T-helper 17 cell (primary cell): ENCODE measurements around the gene SLC6A19. TPM values are rescaled to one million over a fixed set of nuclear protein-coding genes. Genes with fewer than 3 reads are reported as not detected.
A peak's percentile ranks its signal among the peaks of the same experiment; 100 is the strongest.

Experiments
- ATAC-seq: fragments of 150-1000 bp; cut with Tn5 transposase; 2 replicates; pipeline ENCODE4 v1.10.0; 2021; ENCODE audit warnings: mild to moderate bottlenecking, moderate library complexity
- DNase-seq, 3 donors: peaks; one replicate each; pipeline versions ENCODE4 v3.0.0 to v3.0.0-alpha.2; 2020 to 2021
- H3K9me3 ChIP-seq: one replicate; pipeline ENCODE4 v1.7.0; 2013; ENCODE audit warnings: low read length, mild to moderate bottlenecking; ENCODE audit not compliant: control insufficient read depth, poor library complexity, severe bottlenecking
- H3K27ac Mint-ChIP-seq: one replicate; pipeline ENCODE4 v1.8.0; 2022; ENCODE audit warnings: mild to moderate bottlenecking, moderate library complexity, mixed read lengths
- H3K27me3 Mint-ChIP-seq: one replicate; pipeline ENCODE4 v1.8.0; 2022; ENCODE audit warnings: mixed read lengths
- H3K36me3 Mint-ChIP-seq: one replicate; pipeline ENCODE4 v1.8.0; 2022; ENCODE audit warnings: low read depth, mixed read lengths
- H3K4me1 Mint-ChIP-seq: one replicate; pipeline ENCODE4 v1.8.0; 2022; ENCODE audit warnings: mild to moderate bottlenecking, mixed read lengths
- H3K4me3 Mint-ChIP-seq: one replicate; pipeline ENCODE4 v1.8.0; 2022; ENCODE audit warnings: mild to moderate bottlenecking, moderate library complexity, mixed read lengths
- total RNA-seq, 4 donors: library from RNA in 2 of 4; stranded (reverse) in 2 of 4; gene quantifications; one replicate each; pipeline ENCODE4 v1.2.3 and lab custom pipeline; 2022 to 2026

SLC6A19 gene
- total RNA-seq, 2 donors from 2014 or later = not detected

GRCh38 chr5:1206521-1207412 lies 5.4 kb downstream of the SLC6A19 start:
- ATAC-seq = no peak
- no peak overlapping the region for H3K4me3 Mint-ChIP-seq
- peak in 1 of 3 donors; percentile 7 for DNase-seq
- peaks cover 2% of the 10 kb centered on the region for H3K36me3 Mint-ChIP-seq
- H3K4me1 Mint-ChIP-seq = peaks cover 5% of the 10 kb centered on the region
- H3K27ac Mint-ChIP-seq = no peak overlapping the region
- H3K9me3 ChIP-seq = no peaks in the 10 kb centered on the region
- H3K27me3 Mint-ChIP-seq = peaks cover 19% of the 10 kb centered on the region

GRCh38 chr5:1207555-1207954 lies 6.2 kb downstream of the SLC6A19 start:
- no peak for DNase-seq
- ATAC-seq = no peak
- peaks cover 5% of the 10 kb centered on the region for H3K4me1 Mint-ChIP-seq
- H3K36me3 Mint-ChIP-seq = peaks cover 2% of the 10 kb centered on the region
- H3K9me3 ChIP-seq = no peaks in the 10 kb centered on the region
- no peak overlapping the region for H3K4me3 Mint-ChIP-seq
- peaks cover 19% of the 10 kb centered on the region for H3K27me3 Mint-ChIP-seq
- no peak overlapping the region for H3K27ac Mint-ChIP-seq

GRCh38 chr5:1208221-1208742 lies 6.9 kb downstream of the SLC6A19 start:
- H3K4me1 Mint-ChIP-seq = peaks cover 5% of the 10 kb centered on the region

GRCh38 chr5:1208743-1209488 lies 7.5 kb downstream of the SLC6A19 start:
- DNase-seq (peak in 1 of 3 donors; percentile 7), ATAC-seq (no peak)
- H3K4me1 Mint-ChIP-seq = peaks cover 5% of the 10 kb centered on the region
- no peaks in the 10 kb centered on the region for H3K9me3 ChIP-seq
- peaks cover 19% of the 10 kb centered on the region for H3K27me3 Mint-ChIP-seq
- peaks cover 2% of the 10 kb centered on the region for H3K36me3 Mint-ChIP-seq
- no peak overlapping the region for H3K4me3 Mint-ChIP-seq
- H3K27ac Mint-ChIP-seq = no peak overlapping the region

More at GRCh38 chr5:1208221-1208742, 6.9 kb downstream of the SLC6A19 start:
- Mint-ChIP-seq H3K4me3 (no peak overlapping the region), H3K27ac (no peak overlapping the region), H3K27me3 (peaks cover 19% of the 10 kb centered on the region), H3K36me3 (peaks cover 2% of the 10 kb centered on the region)
- DNase-seq = peak in 1 of 3 donors; percentile 4
- ATAC-seq = no peak
- H3K9me3 ChIP-seq = no peaks in the 10 kb centered on the region

- peaks cover 2% of the 10 kb centered on the region for H3K36me3 Mint-ChIP-seq
- peaks cover 19% of the 10 kb centered on the region for H3K27me3 Mint-ChIP-seq
- no peak overlapping the region for H3K4me3 Mint-ChIP-seq
- H3K4me1 Mint-ChIP-seq = peaks cover 5% of the 10 kb centered on the region
- no peak for DNase-seq
- H3K9me3 ChIP-seq = no peaks in the 10 kb centered on the region
- no peak overlapping the region for H3K27ac Mint-ChIP-seq
- ATAC-seq = no peak
Measured at GRCh38 chr5:1209489-1209852, 8.1 kb downstream of the SLC6A19 start.

GRCh38 chr5:1209896-1210776 lies 8.7 kb downstream of the SLC6A19 start:
- Mint-ChIP-seq H3K27ac (no peak overlapping the region), H3K4me3 (no peak overlapping the region)

GRCh38 chr5:1210832-1211251 lies 9.4 kb downstream of the SLC6A19 start:
- peaks cover 12% of the 10 kb centered on the region for H3K27me3 Mint-ChIP-seq
- H3K4me1 Mint-ChIP-seq = peaks cover 5% of the 10 kb centered on the region
- ATAC-seq = no peak
- peaks cover 2% of the 10 kb centered on the region for H3K36me3 Mint-ChIP-seq
- DNase-seq = peak in 1 of 3 donors; percentile 4
- H3K9me3 ChIP-seq = no peaks in the 10 kb centered on the region
- H3K4me3 Mint-ChIP-seq = no peak overlapping the region
- H3K27ac Mint-ChIP-seq = no peak overlapping the region

More at GRCh38 chr5:1209896-1210776, 8.7 kb downstream of the SLC6A19 start:
- Mint-ChIP-seq H3K27me3 (peaks cover 15% of the 10 kb centered on the region), H3K36me3 (peaks cover 2% of the 10 kb centered on the region), H3K4me1 (peaks cover 5% of the 10 kb centered on the region)
- no peaks in the 10 kb centered on the region for H3K9me3 ChIP-seq
- ATAC-seq (no peak), DNase-seq (peak in 1 of 3 donors; percentile 6)

GRCh38 chr5:1211701-1212100 lies 10.3 kb downstream of the SLC6A19 start:
- DNase-seq (no peak), ATAC-seq (no peak)
- H3K4me1 Mint-ChIP-seq = peaks cover 3% of the 10 kb centered on the region
- H3K9me3 ChIP-seq = no peaks in the 10 kb centered on the region
- H3K36me3 Mint-ChIP-seq = no peaks in the 10 kb centered on the region
- no peak overlapping the region for H3K27ac Mint-ChIP-seq
- no peak overlapping the region for H3K4me3 Mint-ChIP-seq
- H3K27me3 Mint-ChIP-seq = peaks cover 5% of the 10 kb centered on the region

GRCh38 chr5:1212271-1212670 lies 10.9 kb downstream of the SLC6A19 start:
- no peak for ATAC-seq
- Mint-ChIP-seq H3K27ac (no peak overlapping the region), H3K27me3 (peaks cover 5% of the 10 kb centered on the region), H3K36me3 (no peaks in the 10 kb centered on the region), H3K4me3 (no peak overlapping the region), H3K4me1 (peaks cover 3% of the 10 kb centered on the region)
- no peaks in the 10 kb centered on the region for H3K9me3 ChIP-seq
- peak in 1 of 3 donors; percentile 6 for DNase-seq

- H3K9me3 ChIP-seq = no peaks in the 10 kb centered on the region
- Mint-ChIP-seq H3K36me3 (no peaks in the 10 kb centered on the region), H3K4me3 (no peak overlapping the region), H3K4me1 (peaks cover 3% of the 10 kb centered on the region), H3K27me3 (no peaks in the 10 kb centered on the region), H3K27ac (no peak overlapping the region)
- no peak for DNase-seq
- no peak for ATAC-seq
Measured at GRCh38 chr5:1212881-1213280, 11.5 kb downstream of the SLC6A19 start.

GRCh38 chr5:1213508-1214162 lies 12.2 kb downstream of the SLC6A19 start:
- DNase-seq = peak in 1 of 3 donors; percentile 8
- H3K36me3 Mint-ChIP-seq = no peaks in the 10 kb centered on the region
- peaks cover 3% of the 10 kb centered on the region for H3K4me1 Mint-ChIP-seq
- H3K4me3 Mint-ChIP-seq = no peak overlapping the region
- peaks cover 6% of the 10 kb centered on the region for H3K27me3 Mint-ChIP-seq
- H3K9me3 ChIP-seq = no peaks in the 10 kb centered on the region
- no peak for ATAC-seq
- no peak overlapping the region for H3K27ac Mint-ChIP-seq
